Colonic mucosa (tissue), 4 donors: ENCODE data around the gene C12orf43. TPM values are rescaled to one million over a fixed set of nuclear protein-coding genes. Genes with fewer than 3 reads are reported as not detected.

Source experiments
- DNase-seq: peaks from one replicate; pipeline ENCODE4 v3.0.0-alpha.2; 2020
- H3K27ac ChIP-seq: fragments of 200-600 bp; one replicate; pipeline ENCODE4 v1.8.0; 2021
- H3K27me3 ChIP-seq: fragments of 200-600 bp; one replicate; pipeline ENCODE4 v1.8.0; 2021
- H3K36me3 ChIP-seq: fragments of 200-600 bp; one replicate; pipeline ENCODE4 v1.8.0; 2021
- H3K4me1 ChIP-seq: fragments of 200-600 bp; one replicate; pipeline ENCODE4 v1.8.0; 2021; ENCODE audit warnings: mild to moderate bottlenecking
- H3K4me3 ChIP-seq: fragments of 200-600 bp; one replicate; pipeline ENCODE4 v1.8.0; 2021
- H3K9ac ChIP-seq, 2 donors: one replicate each; pipeline ENCODE4 v1.7.0; 2013; ENCODE audit warnings: control low read depth in 2 of 2, low read depth in 2 of 2, low read length in 2 of 2
- H3K9me3 ChIP-seq: fragments of 200-600 bp; one replicate; pipeline ENCODE4 v1.8.0; 2021
- CTCF ChIP-seq: fragments of 200-600 bp; IDR thresholded peaks from one replicate; pipeline ENCODE4 v1.8.0; 2022; ENCODE audit warnings: antibody characterized with exemption, mild to moderate bottlenecking
- intact Hi-C: fragments of 100-400 bp; cut with DNase I; formaldehyde crosslinking; loops from one replicate; pipeline ENCODE4 v1.14.1; 2022
- total RNA-seq, 2 donors: library from RNA; stranded (reverse); fragmentation: NEBNext Ultra II Directional in 1 of 2; extraction: Animal tissue kit (Norgen Biotek cat#: 25700) in 1 of 2; gene quantifications; one replicate each; pipeline ENCODE4 v1.2.1, GENCODE V29; 2021
- donor health status: healthy.
- donor health status: DM: no; HTN: no; CAD: no.
- donor health status: DM: no; HTN: no; CAD: no.

The C12orf43 gene
- total RNA-seq, 2 donors from 2014 or later = 10.6 to 18.3 TPM

- no peak for TF ChIP-seq CTCF
- H3K36me3 ChIP-seq = no peaks in the 10 kb centered on the region
- H3K4me3 ChIP-seq = no peak overlapping the region
- intact Hi-C loops = loop anchor here (10.0 kb wide), 1 partner anchor 318 kb away; the partner anchor contains the start of gene CABP1
- no peaks in the 10 kb centered on the region for H3K9me3 ChIP-seq
- peak overlapping the region; percentile 91 for H3K27ac ChIP-seq
- DNase-seq = no peak
- no peaks in the 10 kb centered on the region for H3K27me3 ChIP-seq
- H3K9ac ChIP-seq = peak overlapping the region; percentile 30 to 36
- H3K4me1 ChIP-seq = peaks cover 2% of the 10 kb centered on the region
Measured at GRCh38 chr12:120962532-120963020, 53.7 kb downstream of the C12orf43 start.

GRCh38 chr12:120961604-120962531, 54.4 kb downstream of the C12orf43 start:
- no peak overlapping the region for H3K4me3 ChIP-seq
- no peaks in the 10 kb centered on the region for H3K9me3 ChIP-seq
- no peaks in the 10 kb centered on the region for H3K27me3 ChIP-seq
- peak; percentile 95 for DNase-seq
- intact Hi-C loops = loop anchor here (10.0 kb wide), 1 partner anchor 317 kb away; the partner anchor contains the start of gene CABP1
- H3K27ac ChIP-seq = peak overlapping the region; percentile 91
- H3K4me1 ChIP-seq = peaks cover 5% of the 10 kb centered on the region
- H3K9ac ChIP-seq = peak overlapping the region; percentile 30 to 76
- H3K36me3 ChIP-seq = no peaks in the 10 kb centered on the region
- TF ChIP-seq CTCF = no peak

- no peak for TF ChIP-seq CTCF
- Histone ChIP-seq H3K9ac (peak overlapping the region in 1 of 2 donors; percentile 76), H3K9me3 (no peaks in the 10 kb centered on the region), H3K4me3 (no peak overlapping the region), H3K36me3 (no peaks in the 10 kb centered on the region), H3K27ac (peak overlapping the region; percentile 91), H3K27me3 (no peaks in the 10 kb centered on the region), H3K4me1 (peaks cover 5% of the 10 kb centered on the region)
- DNase-seq = no peak
- intact Hi-C loops = loop anchor here (10.0 kb wide), 1 partner anchor 316 kb away; the partner anchor contains the start of gene CABP1
Measured at GRCh38 chr12:120960657-120961056, 55.6 kb downstream of the C12orf43 start.

- intact Hi-C loops = no loop called here
- Histone ChIP-seq H3K9me3 (no peaks in the 10 kb centered on the region), H3K4me3 (no peak overlapping the region), H3K27ac (peak overlapping the region; percentile 91), H3K36me3 (no peaks in the 10 kb centered on the region), H3K9ac (peak overlapping the region in 1 of 2 donors; percentile 77), H3K4me1 (peaks cover 5% of the 10 kb centered on the region), H3K27me3 (no peaks in the 10 kb centered on the region)
- no peak for TF ChIP-seq CTCF
- DNase-seq = no peak
Measured at GRCh38 chr12:120959111-120959878, 57.0 kb downstream of the C12orf43 start.
